ENCODE results near the gene CHAF1A. TPM values are rescaled to one million over a fixed set of nuclear protein-coding genes. Genes with fewer than 3 reads are reported as not detected.

The CHAF1A gene
- total RNA-seq, 1 donor from 2014 or later, result 6.6 TPM

GRCh38 chr19:4389511-4390016 is 12.9 kb upstream of the CHAF1A start:
- no peaks in the 10 kb centered on the region for H3K36me3 Mint-ChIP-seq (ENCODE audit: low read depth)
- no peaks in the 10 kb centered on the region for H3K9me3 Mint-ChIP-seq (ENCODE audit: low read depth)
- H3K4me1 Mint-ChIP-seq (ENCODE audit: low read depth), result peaks cover 89% of the 10 kb centered on the region
- DNase-seq (ENCODE audit: low spot score), result no peak
- no peaks in the 10 kb centered on the region for H3K27me3 Mint-ChIP-seq (ENCODE audit: low read depth)
- H3K4me3 Mint-ChIP-seq (ENCODE audit: unreplicated experiment), result no peak overlapping the region
- no peak for TF ChIP-seq CTCF (IDR thresholded peaks at IDR 0.05)
- peak overlapping the region; percentile 92 for H3K27ac Mint-ChIP-seq (ENCODE audit: unreplicated experiment)

- no peak for TF ChIP-seq CTCF (IDR thresholded peaks at IDR 0.05)
- Mint-ChIP-seq H3K36me3 (ENCODE audit: low read depth) (no peaks in the 10 kb centered on the region), H3K27me3 (ENCODE audit: low read depth) (no peaks in the 10 kb centered on the region), H3K27ac (ENCODE audit: unreplicated experiment) (peak overlapping the region; percentile 92), H3K9me3 (ENCODE audit: low read depth) (no peaks in the 10 kb centered on the region), H3K4me1 (ENCODE audit: low read depth) (peaks cover 89% of the 10 kb centered on the region), H3K4me3 (ENCODE audit: unreplicated experiment) (peak overlapping the region; percentile 50)
- no peak for DNase-seq (ENCODE audit: low spot score)
Measured at GRCh38 chr19:4390017-4390566, 12.3 kb upstream of the CHAF1A start.

GRCh38 chr19:4390567-4391305 is 11.7 kb upstream of the CHAF1A start:
- Mint-ChIP-seq H3K9me3 (ENCODE audit: low read depth) (no peaks in the 10 kb centered on the region), H3K36me3 (ENCODE audit: low read depth) (no peaks in the 10 kb centered on the region)
- DNase-seq (ENCODE audit: low spot score), result no peak

GRCh38 chr19:4391306-4391693 is 11.1 kb upstream of the CHAF1A start:
- no peak for TF ChIP-seq CTCF (IDR thresholded peaks at IDR 0.05)
- Mint-ChIP-seq H3K9me3 (ENCODE audit: low read depth) (no peaks in the 10 kb centered on the region), H3K4me3 (ENCODE audit: unreplicated experiment) (peak overlapping the region; percentile 50), H3K27ac (ENCODE audit: unreplicated experiment) (peak overlapping the region; percentile 92), H3K4me1 (ENCODE audit: low read depth) (peaks cover 78% of the 10 kb centered on the region), H3K27me3 (ENCODE audit: low read depth) (no peaks in the 10 kb centered on the region), H3K36me3 (ENCODE audit: low read depth) (no peaks in the 10 kb centered on the region)
- no peak for DNase-seq (ENCODE audit: low spot score)

More at GRCh38 chr19:4390567-4391305, 11.7 kb upstream of the CHAF1A start:
- H3K4me1 Mint-ChIP-seq (ENCODE audit: low read depth), result peaks cover 84% of the 10 kb centered on the region
- TF ChIP-seq CTCF (IDR thresholded peaks at IDR 0.05), result no peak
- peak overlapping the region; percentile 92 for H3K27ac Mint-ChIP-seq (ENCODE audit: unreplicated experiment)
- H3K4me3 Mint-ChIP-seq (ENCODE audit: unreplicated experiment), result peak overlapping the region; percentile 50
- no peaks in the 10 kb centered on the region for H3K27me3 Mint-ChIP-seq (ENCODE audit: low read depth)

GRCh38 chr19:4391701-4392483 is 10.5 kb upstream of the CHAF1A start:
- peak overlapping the region; percentile 35 for H3K4me3 Mint-ChIP-seq (ENCODE audit: unreplicated experiment)
- H3K4me1 Mint-ChIP-seq (ENCODE audit: low read depth), result peaks cover 77% of the 10 kb centered on the region
- no peak for DNase-seq (ENCODE audit: low spot score)
- no peaks in the 10 kb centered on the region for H3K27me3 Mint-ChIP-seq (ENCODE audit: low read depth)
- no peaks in the 10 kb centered on the region for H3K9me3 Mint-ChIP-seq (ENCODE audit: low read depth)
- peak overlapping the region; percentile 92 for H3K27ac Mint-ChIP-seq (ENCODE audit: unreplicated experiment)
- TF ChIP-seq CTCF (IDR thresholded peaks at IDR 0.05), result no peak
- H3K36me3 Mint-ChIP-seq (ENCODE audit: low read depth), result peaks cover 2% of the 10 kb centered on the region

All from chondrocyte (in vitro differentiated cells).